Colonic mucosa (tissue), 4 donors: ENCODE measurements around the gene LHFPL3. TPM values are rescaled to one million over a fixed set of nuclear protein-coding genes. Genes with fewer than 3 reads are reported as not detected.

Experiments
- DNase-seq: peaks from one replicate; pipeline ENCODE4 v3.0.0-alpha.2; 2020
- H3K27ac ChIP-seq: fragments of 200-600 bp; one replicate; pipeline ENCODE4 v1.8.0; 2021
- H3K27me3 ChIP-seq: fragments of 200-600 bp; one replicate; pipeline ENCODE4 v1.8.0; 2021
- H3K36me3 ChIP-seq: fragments of 200-600 bp; one replicate; pipeline ENCODE4 v1.8.0; 2021
- H3K4me1 ChIP-seq: fragments of 200-600 bp; one replicate; pipeline ENCODE4 v1.8.0; 2021; ENCODE audit warnings: mild to moderate bottlenecking
- H3K4me3 ChIP-seq: fragments of 200-600 bp; one replicate; pipeline ENCODE4 v1.8.0; 2021
- H3K9ac ChIP-seq, 2 donors: one replicate each; pipeline ENCODE4 v1.7.0; 2013; ENCODE audit warnings: control low read depth in 2 of 2, low read depth in 2 of 2, low read length in 2 of 2
- H3K9me3 ChIP-seq: fragments of 200-600 bp; one replicate; pipeline ENCODE4 v1.8.0; 2021
- intact Hi-C: fragments of 100-400 bp; cut with DNase I; formaldehyde crosslinking; loops from one replicate; pipeline ENCODE4 v1.14.1; 2022
- total RNA-seq, 2 donors: library from RNA; stranded (reverse); fragmentation: NEBNext Ultra II Directional in 1 of 2; extraction: Animal tissue kit (Norgen Biotek cat#: 25700) in 1 of 2; gene quantifications; one replicate each; pipeline ENCODE4 v1.2.1, GENCODE V29; 2021
- TF ChIP-seq, protein P1 (sequence below): fragments of 200-600 bp; IDR thresholded peaks from one replicate; pipeline ENCODE4 v1.8.0; 2022; ENCODE audit warnings: antibody characterized with exemption, mild to moderate bottlenecking
- donor health status: healthy.
- donor health status: DM: no; HTN: no; CAD: no.
- donor health status: DM: no; HTN: no; CAD: no.

LHFPL3 gene
- total RNA-seq, 2 donors from 2014 or later = 0.12 to 0.27 TPM

DNA sequence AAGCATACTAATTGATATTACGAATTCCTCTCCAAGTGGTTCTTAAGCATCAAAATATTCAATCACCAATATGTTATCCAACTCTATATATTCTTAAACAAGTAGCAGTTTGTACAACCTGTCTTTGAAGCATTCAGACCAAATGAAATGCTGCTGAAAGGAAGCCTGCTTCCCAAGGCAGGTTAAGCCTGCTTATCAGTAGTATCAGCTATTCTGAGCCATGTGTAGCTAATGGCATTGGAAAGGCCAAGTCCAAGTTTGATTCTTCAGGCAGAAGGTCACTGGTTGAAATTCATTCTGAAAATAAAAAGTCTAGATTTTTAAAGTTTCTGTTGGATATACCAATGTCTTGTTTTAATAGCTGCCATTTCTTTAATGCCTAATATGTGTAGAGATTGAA, 328.7 kb downstream of the LHFPL3 start:
- intact Hi-C loops = no loop called here
- H3K4me1 ChIP-seq = no peaks in the 10 kb centered on the region
- no peak overlapping the region for H3K27ac ChIP-seq
- no peak for DNase-seq
- no peaks in the 10 kb centered on the region for H3K9me3 ChIP-seq
- no peak overlapping the region for H3K9ac ChIP-seq
- TF ChIP-seq, protein P1, sequence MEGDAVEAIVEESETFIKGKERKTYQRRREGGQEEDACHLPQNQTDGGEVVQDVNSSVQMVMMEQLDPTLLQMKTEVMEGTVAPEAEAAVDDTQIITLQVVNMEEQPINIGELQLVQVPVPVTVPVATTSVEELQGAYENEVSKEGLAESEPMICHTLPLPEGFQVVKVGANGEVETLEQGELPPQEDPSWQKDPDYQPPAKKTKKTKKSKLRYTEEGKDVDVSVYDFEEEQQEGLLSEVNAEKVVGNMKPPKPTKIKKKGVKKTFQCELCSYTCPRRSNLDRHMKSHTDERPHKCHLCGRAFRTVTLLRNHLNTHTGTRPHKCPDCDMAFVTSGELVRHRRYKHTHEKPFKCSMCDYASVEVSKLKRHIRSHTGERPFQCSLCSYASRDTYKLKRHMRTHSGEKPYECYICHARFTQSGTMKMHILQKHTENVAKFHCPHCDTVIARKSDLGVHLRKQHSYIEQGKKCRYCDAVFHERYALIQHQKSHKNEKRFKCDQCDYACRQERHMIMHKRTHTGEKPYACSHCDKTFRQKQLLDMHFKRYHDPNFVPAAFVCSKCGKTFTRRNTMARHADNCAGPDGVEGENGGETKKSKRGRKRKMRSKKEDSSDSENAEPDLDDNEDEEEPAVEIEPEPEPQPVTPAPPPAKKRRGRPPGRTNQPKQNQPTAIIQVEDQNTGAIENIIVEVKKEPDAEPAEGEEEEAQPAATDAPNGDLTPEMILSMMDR = no peak
- no peaks in the 10 kb centered on the region for H3K27me3 ChIP-seq
- H3K4me3 ChIP-seq = no peak overlapping the region
- H3K36me3 ChIP-seq = no peaks in the 10 kb centered on the region

DNA sequence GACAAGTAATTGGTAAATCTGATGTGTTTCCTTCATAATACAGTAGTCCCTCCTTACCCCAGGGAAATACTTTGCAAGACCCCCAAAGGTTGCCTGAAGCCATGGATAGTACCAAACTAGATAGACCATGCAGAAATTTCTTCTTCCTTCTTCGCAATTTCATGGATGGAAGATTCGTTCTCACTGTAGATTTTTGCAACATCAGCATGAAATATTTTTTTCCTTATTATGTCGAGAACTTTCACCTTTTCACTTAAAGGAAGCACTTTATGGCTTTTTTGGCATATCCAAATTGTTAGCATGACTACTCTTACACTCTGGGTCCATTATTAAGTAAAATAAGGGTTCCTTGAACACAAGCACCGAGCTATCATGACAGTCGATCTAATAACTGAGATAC, 333.2 kb downstream of the LHFPL3 start:
- no peaks in the 10 kb centered on the region for H3K36me3 ChIP-seq
- intact Hi-C loops = no loop called here
- H3K4me1 ChIP-seq = no peaks in the 10 kb centered on the region
- TF ChIP-seq, protein P1 = no peak
- no peak overlapping the region for H3K27ac ChIP-seq
- DNase-seq = no peak
- H3K4me3 ChIP-seq = no peak overlapping the region
- H3K27me3 ChIP-seq = no peaks in the 10 kb centered on the region
- H3K9me3 ChIP-seq = no peaks in the 10 kb centered on the region
- no peak overlapping the region for H3K9ac ChIP-seq

DNA sequence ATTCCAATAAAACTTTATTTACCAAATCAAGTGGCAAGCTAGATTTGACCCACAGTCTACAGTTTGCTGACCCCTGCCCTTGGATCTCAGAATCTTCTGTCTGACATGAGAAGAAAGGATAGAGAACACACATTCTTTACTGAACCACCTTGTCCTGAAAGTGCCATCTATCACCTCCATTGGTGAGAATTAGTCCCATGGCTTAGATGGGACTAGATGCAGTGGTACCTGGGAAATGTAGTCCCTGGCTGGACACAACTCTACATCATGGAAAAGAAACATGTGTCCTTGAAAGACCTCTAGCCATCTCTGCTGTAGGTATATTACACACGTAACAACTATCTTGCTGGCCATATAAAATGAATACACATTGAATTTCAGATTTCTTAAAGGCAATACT, 336.2 kb downstream of the LHFPL3 start:
- Histone ChIP-seq H3K9ac (no peak overlapping the region), H3K36me3 (no peaks in the 10 kb centered on the region), H3K27me3 (no peaks in the 10 kb centered on the region), H3K4me1 (no peaks in the 10 kb centered on the region), H3K27ac (no peak overlapping the region), H3K9me3 (no peaks in the 10 kb centered on the region), H3K4me3 (no peak overlapping the region)
- intact Hi-C loops = no loop called here
- DNase-seq = no peak
- TF ChIP-seq, protein P1 = no peak

DNA sequence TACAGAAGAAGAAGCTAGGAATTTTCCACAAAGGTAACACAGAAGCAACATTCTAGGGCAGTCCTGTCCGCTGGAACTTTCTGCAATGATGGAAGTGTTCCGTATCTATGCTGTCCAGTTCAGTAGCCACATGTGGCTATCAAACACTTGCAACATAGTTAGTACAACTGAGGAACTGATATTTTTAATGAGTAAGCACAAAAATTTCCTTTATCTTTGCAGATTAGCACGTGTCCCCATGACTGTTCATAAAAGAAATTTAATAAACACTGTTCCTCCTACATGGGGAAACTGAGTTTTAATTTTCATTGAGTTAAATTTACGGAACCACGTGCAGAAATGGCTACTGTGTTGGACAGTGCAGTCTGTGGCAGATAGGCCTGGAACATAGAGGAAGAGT, 349.2 kb downstream of the LHFPL3 start:
- Histone ChIP-seq H3K9me3 (no peaks in the 10 kb centered on the region), H3K36me3 (no peaks in the 10 kb centered on the region), H3K4me3 (no peak overlapping the region), H3K27me3 (no peaks in the 10 kb centered on the region), H3K27ac (no peak overlapping the region), H3K9ac (no peak overlapping the region), H3K4me1 (no peaks in the 10 kb centered on the region)
- DNase-seq = no peak
- intact Hi-C loops = no loop called here
- TF ChIP-seq, protein P1 = no peak

DNA sequence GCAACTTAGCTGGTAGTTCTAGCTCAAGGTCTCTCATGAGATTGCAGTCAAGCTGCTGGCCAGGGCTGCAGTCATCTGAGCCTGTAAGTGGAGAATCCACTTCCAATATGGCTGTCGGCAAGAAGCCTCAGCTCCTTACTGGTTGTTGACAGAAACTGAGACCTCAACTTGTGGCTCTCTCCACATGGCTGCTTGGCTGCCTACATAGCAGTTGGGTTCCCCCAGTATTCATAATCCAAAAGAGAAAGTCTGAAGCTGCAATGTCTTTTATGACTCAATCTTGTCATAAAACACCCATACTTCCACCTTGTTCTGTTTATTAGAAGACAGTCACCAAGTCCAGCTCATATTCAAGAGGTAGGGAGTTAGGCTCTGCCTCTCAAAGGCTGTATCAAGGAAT, 350.7 kb downstream of the LHFPL3 start:
- H3K9ac ChIP-seq = no peak overlapping the region
- no peaks in the 10 kb centered on the region for H3K9me3 ChIP-seq
- no peak overlapping the region for H3K27ac ChIP-seq
- no peaks in the 10 kb centered on the region for H3K36me3 ChIP-seq
- DNase-seq = no peak
- no peaks in the 10 kb centered on the region for H3K27me3 ChIP-seq
- no peak overlapping the region for H3K4me3 ChIP-seq
- TF ChIP-seq, protein P1 = no peak
- H3K4me1 ChIP-seq = no peaks in the 10 kb centered on the region
- intact Hi-C loops = no loop called here

DNA sequence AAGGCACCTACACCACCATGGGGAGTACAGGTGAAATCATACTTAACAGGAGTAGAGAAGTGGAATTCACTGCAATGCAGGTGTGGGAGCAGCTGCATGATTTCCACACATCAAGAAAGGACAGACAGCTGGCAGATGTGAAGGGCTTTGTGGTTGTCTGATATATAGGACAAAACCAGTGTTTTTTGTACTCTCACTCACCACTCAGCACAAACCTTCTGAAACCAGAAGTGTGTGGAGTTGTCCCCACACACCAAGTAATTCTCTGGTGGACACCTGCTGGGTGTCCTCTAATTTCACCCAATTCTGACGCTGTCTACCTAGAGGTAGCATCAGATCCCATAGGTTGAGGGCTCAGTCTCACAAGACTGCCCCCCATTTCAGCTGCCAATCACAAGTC, 357.9 kb downstream of the LHFPL3 start:
- no peaks in the 10 kb centered on the region for H3K4me1 ChIP-seq
- H3K9me3 ChIP-seq = no peaks in the 10 kb centered on the region
- H3K36me3 ChIP-seq = no peaks in the 10 kb centered on the region
- intact Hi-C loops = no loop called here
- H3K27ac ChIP-seq = no peak overlapping the region
- DNase-seq = no peak
- no peak overlapping the region for H3K4me3 ChIP-seq
- TF ChIP-seq, protein P1 = no peak
- no peaks in the 10 kb centered on the region for H3K27me3 ChIP-seq
- H3K9ac ChIP-seq = no peak overlapping the region
